ENCODE data around the gene ZBTB42. TPM values are rescaled to one million over a fixed set of nuclear protein-coding genes. Genes with fewer than 3 reads are reported as not detected.

The ZBTB42 gene
- total RNA-seq, 2 experiments from 2014 or later: 1.3 to 1.6 TPM

DNA sequence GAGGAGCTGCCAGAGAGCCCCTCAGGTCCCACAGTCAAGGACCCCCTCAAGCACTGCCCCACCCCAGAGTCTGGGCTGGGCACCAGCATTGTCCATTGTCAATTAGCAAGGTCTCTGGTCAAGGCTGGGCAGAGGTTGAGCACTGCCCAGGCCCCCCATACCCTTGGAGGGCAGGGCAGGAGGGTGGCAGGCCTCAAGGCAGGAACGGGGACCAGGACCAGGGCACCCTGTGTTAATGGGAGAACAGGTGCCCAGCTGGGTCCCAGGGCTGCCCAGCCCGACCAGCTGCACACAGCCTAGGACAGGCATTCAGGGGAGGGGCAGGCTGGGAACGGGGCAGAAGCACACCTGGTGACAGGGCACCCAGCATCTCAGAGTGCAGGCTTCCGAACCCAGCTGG, 29.5 kb upstream of the ZBTB42 start:
- no peak overlapping the region for H3K4me3 Mint-ChIP-seq
- no peak overlapping the region for H3K27ac Mint-ChIP-seq
- intact Hi-C loops (cut with micrococcal nuclease): no loop called here
- peaks cover 4% of the 10 kb centered on the region for H3K9me3 Mint-ChIP-seq
- H3K27me3 Mint-ChIP-seq (ENCODE audit: low read depth): no peaks in the 10 kb centered on the region
- peaks cover 19% of the 10 kb centered on the region for H3K36me3 Mint-ChIP-seq (ENCODE audit: low read depth)
- DNase-seq: no peak
- CTCF ChIA-PET: interaction anchor here (1.6 to 2.1 kb wide), 2 partner anchors 10 to 55 kb away, joined by 3 to 14 read pairs; no protein-coding TSS in a partner anchor
- H3K4me1 Mint-ChIP-seq (ENCODE audit: low read depth): peaks cover 7% of the 10 kb centered on the region

DNA sequence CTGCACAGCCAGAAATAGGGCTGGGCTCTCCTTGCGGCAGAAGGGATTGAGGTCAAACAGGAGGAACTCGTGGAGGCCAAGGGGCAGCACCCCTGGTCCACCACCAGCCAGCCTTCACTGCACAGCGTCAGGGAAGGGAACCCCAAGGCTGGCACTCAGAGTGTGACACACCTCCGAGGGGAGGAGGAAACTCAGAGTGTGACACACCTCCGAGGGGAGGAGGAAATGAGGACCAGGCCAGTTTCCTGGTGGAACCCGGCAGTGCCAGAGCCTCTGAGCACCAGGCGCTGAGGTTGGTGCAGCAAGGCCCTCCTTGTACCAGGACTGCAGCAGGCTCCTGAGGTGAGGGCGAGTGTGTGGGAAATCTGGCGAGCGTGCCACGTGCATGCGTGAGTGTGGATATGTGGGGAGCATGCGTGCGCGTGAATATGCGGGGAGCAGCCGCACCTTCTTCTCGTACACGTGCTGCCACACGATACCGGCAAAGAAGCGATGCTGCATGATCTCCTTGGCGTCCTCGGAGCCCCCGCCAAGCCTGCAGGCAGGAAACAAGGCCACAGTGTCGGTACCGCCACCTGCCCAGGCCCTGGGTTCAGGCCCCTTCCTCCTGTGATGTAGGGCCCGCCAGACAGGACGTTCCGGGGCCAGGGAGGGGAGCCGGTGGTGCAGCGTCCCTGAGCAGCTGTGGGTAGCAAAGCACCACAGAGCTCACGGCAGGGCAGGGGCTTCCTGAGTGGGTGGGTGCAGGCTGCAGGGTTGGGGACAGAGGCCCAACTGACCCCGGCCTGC, 28.8 kb upstream of the ZBTB42 start:
- H3K36me3 Mint-ChIP-seq (ENCODE audit: low read depth): peaks cover 20% of the 10 kb centered on the region
- H3K9me3 Mint-ChIP-seq: peaks cover 4% of the 10 kb centered on the region
- no peak overlapping the region for H3K27ac Mint-ChIP-seq
- DNase-seq: no peak
- H3K27me3 Mint-ChIP-seq (ENCODE audit: low read depth): no peaks in the 10 kb centered on the region
- peaks cover 7% of the 10 kb centered on the region for H3K4me1 Mint-ChIP-seq (ENCODE audit: low read depth)
- no peak overlapping the region for H3K4me3 Mint-ChIP-seq
- intact Hi-C loops (cut with micrococcal nuclease): no loop called here
- CTCF ChIA-PET: interaction anchor here (2.1 kb wide), 1 partner anchor 54 kb away, joined by 14 read pairs; no protein-coding TSS in a partner anchor

DNA sequence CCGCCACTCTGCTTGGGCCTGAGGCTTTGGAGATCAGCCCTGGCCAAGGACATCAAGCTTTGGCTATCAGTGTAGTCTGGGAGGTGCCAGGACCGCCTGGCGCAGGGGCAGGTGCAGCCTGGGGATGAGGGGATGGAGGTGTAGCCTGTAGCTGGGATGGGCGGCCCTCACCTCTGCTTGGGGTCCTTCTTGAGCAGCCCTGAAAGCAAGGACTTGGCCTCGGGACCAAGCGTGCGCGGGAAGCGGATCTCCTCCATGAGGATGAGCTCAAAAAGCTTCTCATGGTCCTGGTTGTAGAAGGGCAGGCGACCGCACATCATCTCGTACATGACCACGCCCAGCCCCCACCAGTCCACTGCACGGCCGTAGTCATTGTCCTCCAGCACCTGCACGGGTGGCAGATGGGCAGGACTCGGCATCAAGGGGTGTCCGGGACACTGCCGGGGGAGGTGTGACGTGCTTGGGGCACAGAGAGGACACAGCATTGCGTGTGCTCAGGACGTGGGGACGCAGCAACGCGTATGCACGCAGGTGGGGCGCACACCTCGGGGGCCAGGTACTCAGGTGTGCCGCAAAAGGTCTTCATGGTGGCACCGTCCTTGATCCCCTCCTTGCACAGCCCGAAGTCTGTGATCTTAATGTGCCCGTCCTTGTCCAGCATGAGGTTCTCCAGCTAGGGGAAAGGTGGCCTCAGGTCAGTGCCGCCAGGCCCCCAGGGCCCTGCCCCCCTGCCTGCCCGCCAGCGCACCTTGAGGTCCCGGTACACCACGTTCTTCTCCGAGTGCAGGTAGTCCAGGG, 28.0 kb upstream of the ZBTB42 start:
- Mint-ChIP-seq H3K27me3 (ENCODE audit: low read depth) (no peaks in the 10 kb centered on the region), H3K4me3 (no peak overlapping the region), H3K4me1 (ENCODE audit: low read depth) (peaks cover 7% of the 10 kb centered on the region), H3K9me3 (peaks cover 4% of the 10 kb centered on the region), H3K27ac (no peak overlapping the region), H3K36me3 (ENCODE audit: low read depth) (peaks cover 22% of the 10 kb centered on the region)
- CTCF ChIA-PET: no interaction called here
- intact Hi-C loops (cut with micrococcal nuclease): no loop called here
- DNase-seq: no peak

DNA sequence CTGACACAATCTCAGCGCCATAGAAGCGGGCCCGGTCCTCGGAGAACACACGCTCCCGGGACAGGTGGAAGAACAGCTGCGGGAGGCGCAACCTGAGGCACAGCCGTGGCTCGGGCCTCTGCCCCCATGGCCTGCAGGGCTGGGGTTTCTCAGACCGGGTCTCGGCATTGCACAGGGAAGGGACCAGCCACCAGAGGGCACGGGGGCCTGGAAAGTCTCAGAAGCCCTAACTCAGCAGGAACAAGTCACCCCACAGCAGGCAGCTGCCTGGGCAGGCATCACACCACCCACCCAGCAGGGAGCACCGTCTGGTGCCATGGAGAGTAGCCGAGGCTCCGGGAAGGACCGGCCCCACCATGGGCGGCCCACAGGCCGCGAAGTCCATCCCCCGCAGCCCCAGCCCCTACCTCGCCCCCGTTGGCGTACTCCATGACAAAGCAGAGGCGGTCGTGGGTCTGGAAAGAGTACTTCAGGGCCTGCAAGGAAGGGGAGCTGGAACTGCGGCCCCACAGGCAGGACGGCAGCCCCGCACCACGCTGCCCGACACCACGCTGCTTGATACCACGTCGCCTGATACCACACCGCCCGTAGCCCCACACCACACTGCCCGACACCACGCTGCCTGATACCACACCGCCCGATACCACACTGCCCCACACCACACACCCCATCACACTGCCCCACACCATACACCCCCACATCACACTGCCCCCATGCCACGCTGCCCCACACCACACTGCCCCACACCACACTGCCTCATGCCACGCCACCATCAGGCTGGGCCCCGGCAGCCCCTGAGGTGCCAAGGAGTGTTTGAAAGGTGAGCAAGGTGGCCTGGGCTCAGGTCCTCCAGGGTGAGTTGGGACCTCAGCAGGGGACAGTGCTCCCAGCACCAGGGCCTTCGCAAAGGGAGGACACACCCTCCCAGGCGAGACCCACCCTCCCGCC, 27.1 kb upstream of the ZBTB42 start:
- Mint-ChIP-seq H3K9me3 (peaks cover 4% of the 10 kb centered on the region), H3K36me3 (ENCODE audit: low read depth) (peaks cover 22% of the 10 kb centered on the region), H3K4me3 (no peak overlapping the region), H3K4me1 (ENCODE audit: low read depth) (peaks cover 6% of the 10 kb centered on the region), H3K27me3 (ENCODE audit: low read depth) (no peaks in the 10 kb centered on the region), H3K27ac (no peak overlapping the region)
- intact Hi-C loops (cut with micrococcal nuclease): no loop called here
- CTCF ChIA-PET: interaction anchor here (0.6 kb wide), 1 partner anchor 15 kb away, joined by 3 read pairs; no protein-coding TSS in a partner anchor
- no peak for DNase-seq

DNA sequence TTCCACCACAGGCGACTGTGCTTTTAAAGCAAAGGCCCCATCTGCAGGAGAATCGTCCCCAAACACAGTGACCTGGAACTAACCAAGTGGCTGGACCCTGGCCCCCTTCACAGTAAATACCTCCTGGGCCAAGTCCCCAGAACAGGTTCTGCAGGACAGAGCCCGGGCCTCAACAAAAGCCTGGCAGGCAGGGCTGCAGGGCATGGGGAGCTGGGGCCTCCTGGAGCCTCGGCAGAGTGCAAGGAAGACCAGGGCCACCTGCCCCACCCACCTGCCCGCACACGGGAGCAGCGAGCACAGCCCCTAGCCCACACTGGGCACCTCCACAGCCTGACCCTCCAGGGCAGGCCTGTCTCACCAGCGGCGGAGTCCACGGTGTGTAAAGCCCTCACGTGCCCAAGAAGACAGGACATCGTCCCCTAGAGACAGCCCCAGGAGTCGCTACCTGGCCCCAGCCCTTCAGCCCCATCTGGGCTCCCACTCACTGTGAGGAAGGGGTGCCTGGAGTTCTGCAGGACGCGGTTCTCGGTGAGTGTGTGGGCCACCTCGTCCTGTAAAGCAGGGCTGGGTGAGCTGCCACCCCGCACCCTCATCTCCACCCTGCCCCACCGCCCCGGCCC, 26.3 kb upstream of the ZBTB42 start:
- CTCF ChIA-PET: interaction anchor here (0.6 kb wide), 1 partner anchor 15 kb away, joined by 3 read pairs; no protein-coding TSS in a partner anchor

DNA sequence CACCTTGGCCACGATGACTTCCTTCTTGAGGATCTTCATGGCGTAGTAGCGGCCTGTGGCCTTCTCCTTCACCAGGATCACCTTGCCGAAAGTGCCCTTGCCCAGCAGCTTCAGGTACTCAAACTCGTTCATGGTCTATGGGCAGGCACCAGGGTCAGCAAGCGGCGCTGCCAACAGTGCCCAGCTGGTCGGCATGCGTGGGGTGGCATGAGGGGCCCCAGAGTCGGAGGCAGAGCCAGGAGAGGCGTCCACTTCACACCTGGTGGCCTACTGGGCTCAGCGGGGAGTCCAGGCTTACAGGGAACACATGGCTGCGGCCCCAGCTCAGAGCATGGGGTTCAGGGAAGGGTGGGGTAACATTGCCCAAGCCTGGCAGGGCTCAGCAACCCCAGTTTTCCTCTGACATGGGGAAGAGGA, 25.8 kb upstream of the ZBTB42 start:
- Mint-ChIP-seq H3K9me3 (peaks cover 4% of the 10 kb centered on the region), H3K36me3 (ENCODE audit: low read depth) (peaks cover 20% of the 10 kb centered on the region), H3K4me1 (ENCODE audit: low read depth) (no peaks in the 10 kb centered on the region), H3K27ac (no peak overlapping the region), H3K27me3 (ENCODE audit: low read depth) (no peaks in the 10 kb centered on the region), H3K4me3 (no peak overlapping the region)
- intact Hi-C loops (cut with micrococcal nuclease): no loop called here
- DNase-seq: no peak
- CTCF ChIA-PET: no interaction called here

More for the DNA sequence above, 26.3 kb upstream of the ZBTB42 start:
- Mint-ChIP-seq H3K27ac (no peak overlapping the region), H3K4me3 (no peak overlapping the region), H3K9me3 (peaks cover 4% of the 10 kb centered on the region), H3K4me1 (ENCODE audit: low read depth) (peaks cover 1% of the 10 kb centered on the region), H3K27me3 (ENCODE audit: low read depth) (no peaks in the 10 kb centered on the region), H3K36me3 (ENCODE audit: low read depth) (peaks cover 20% of the 10 kb centered on the region)
- intact Hi-C loops (cut with micrococcal nuclease): no loop called here
- no peak for DNase-seq

DNA sequence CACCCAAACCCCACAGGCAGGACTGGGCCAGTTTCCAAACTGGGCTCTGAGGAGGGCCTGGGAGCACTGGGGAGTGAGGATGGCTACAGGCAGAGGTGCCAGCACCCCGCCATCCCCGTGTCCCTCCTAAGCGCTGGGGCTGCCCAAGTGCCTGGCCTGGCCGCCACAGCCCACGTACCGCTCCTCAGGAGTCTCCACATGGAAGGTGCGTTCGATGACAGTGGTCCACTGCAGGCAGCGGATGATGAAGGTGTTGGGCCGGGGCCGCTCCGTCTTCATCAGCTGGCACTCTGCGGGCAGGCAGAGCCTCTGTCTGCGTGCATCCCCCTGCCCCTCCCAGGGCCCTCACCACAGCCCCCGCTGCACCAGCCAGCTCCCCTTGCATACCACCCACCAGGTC, 24.4 kb upstream of the ZBTB42 start:
- Mint-ChIP-seq H3K27ac (no peak overlapping the region), H3K27me3 (ENCODE audit: low read depth) (no peaks in the 10 kb centered on the region), H3K4me1 (ENCODE audit: low read depth) (no peaks in the 10 kb centered on the region), H3K9me3 (no peaks in the 10 kb centered on the region), H3K4me3 (no peak overlapping the region), H3K36me3 (ENCODE audit: low read depth) (peaks cover 11% of the 10 kb centered on the region)
- no peak for DNase-seq
- intact Hi-C loops (cut with micrococcal nuclease): no loop called here
- CTCF ChIA-PET: interaction anchor here (1.5 kb wide), 1 partner anchor 51 kb away, joined by 3 read pairs; no protein-coding TSS in a partner anchor

DNA sequence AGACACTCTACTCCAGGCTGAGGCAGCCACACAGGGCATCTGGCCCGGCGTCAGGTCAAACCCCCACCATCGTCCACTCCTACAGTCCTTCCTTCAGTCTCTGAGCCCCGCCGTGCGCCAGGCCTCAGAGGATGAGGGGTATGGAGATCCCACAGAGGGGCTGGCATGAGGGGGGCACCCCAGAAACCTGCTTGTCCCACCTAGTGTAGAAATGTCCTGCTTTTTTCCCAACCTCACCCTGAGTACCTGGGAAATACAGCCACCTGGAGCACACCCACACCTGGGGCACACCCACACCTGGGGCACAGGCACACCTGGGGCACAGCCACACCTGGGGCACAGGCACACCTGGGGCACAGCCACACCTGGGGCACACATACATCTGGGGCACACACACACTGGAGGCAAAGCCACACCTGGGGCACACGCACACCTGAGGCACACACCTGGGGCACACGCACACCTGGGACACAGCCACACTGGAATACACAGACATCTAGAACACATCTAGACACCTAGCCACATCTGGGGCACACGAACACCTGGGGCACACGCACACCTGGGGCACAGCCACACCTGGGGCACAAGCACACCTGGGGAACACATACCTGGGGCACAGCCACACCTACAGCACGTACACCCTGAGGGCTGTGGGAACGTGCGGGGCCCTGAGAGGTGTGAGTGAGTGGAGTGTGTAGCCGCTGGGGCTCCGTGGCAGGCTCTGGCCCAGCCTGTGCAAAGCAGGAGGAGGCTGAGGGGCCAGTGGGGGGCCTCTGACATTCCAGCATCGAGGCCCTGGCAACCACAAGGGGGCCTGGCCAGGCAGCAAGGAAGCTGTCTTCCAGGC, 23.7 kb upstream of the ZBTB42 start:
- no peak for DNase-seq
- intact Hi-C loops (cut with micrococcal nuclease): no loop called here
- H3K9me3 Mint-ChIP-seq: no peaks in the 10 kb centered on the region
- H3K27me3 Mint-ChIP-seq (ENCODE audit: low read depth): no peaks in the 10 kb centered on the region
- no peak overlapping the region for H3K4me3 Mint-ChIP-seq
- no peaks in the 10 kb centered on the region for H3K4me1 Mint-ChIP-seq (ENCODE audit: low read depth)
- H3K27ac Mint-ChIP-seq: no peak overlapping the region
- CTCF ChIA-PET: interaction anchor here (0.9 to 1.5 kb wide), 2 partner anchors 9 to 50 kb away, joined by 3 read pairs; no protein-coding TSS in a partner anchor
- peaks cover 5% of the 10 kb centered on the region for H3K36me3 Mint-ChIP-seq (ENCODE audit: low read depth)

DNA sequence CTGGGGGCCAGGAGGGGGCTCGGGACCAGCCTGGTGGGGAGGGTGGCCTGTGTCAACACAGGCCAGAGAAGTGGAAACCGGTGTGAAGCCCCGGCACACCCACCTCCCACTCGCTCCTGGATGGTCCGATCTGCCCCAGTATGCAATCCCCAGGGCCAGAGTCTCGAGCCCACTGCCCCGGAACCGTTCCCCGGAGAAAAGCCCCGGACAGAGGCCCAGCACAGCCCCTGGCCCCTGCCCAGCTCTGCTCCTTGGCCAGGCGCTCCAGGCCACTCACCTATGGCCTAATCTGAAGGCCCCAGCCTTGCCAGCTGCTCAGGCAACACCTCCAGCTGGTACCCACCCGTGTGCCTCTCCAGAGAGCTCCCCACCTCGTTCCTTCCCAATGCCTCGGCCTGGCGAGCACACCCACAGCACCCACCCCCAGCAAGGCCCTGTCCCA, 23.1 kb upstream of the ZBTB42 start:
- no peak for DNase-seq
- Mint-ChIP-seq H3K4me3 (no peak overlapping the region), H3K36me3 (ENCODE audit: low read depth) (peaks cover 4% of the 10 kb centered on the region), H3K4me1 (ENCODE audit: low read depth) (no peaks in the 10 kb centered on the region), H3K27me3 (ENCODE audit: low read depth) (no peaks in the 10 kb centered on the region), H3K9me3 (no peaks in the 10 kb centered on the region), H3K27ac (no peak overlapping the region)
- intact Hi-C loops (cut with micrococcal nuclease): no loop called here
- CTCF ChIA-PET: interaction anchor here (0.9 kb wide), 1 partner anchor 9 kb away, joined by 3 read pairs; no protein-coding TSS in a partner anchor

DNA sequence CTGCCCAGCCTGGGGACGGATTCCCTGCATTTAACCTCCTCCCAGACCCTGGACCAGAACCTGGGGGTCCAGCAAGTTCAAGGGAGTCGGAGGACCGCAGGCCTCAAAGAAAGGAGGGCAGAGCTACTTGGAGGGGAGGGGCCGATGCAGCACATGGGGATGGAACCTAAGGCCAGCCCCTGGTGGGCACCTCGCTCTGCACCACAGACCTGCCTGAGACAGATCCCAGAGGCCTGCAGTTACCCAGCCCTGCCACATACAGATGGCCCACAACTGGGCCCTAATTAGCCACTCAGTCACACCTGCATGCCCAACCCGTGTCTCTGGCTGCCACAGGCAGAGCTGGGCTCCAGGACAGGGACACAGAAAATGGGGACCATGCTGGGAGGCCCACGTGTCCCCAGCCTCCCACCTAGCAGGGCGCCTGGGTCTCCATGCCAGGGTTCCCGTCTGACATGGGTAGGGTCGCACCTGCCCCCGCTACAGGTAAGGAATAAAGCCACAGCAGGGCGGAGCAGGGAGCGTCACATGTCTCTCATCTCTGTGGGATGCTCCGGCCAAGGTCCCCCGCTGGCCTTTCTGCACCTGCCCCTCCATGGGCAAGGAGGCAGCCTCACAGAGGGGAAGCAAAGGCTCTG, 22.1 kb upstream of the ZBTB42 start:
- CTCF ChIA-PET: no interaction called here
- Mint-ChIP-seq H3K4me3 (no peak overlapping the region), H3K9me3 (no peaks in the 10 kb centered on the region), H3K27ac (no peak overlapping the region), H3K27me3 (ENCODE audit: low read depth) (no peaks in the 10 kb centered on the region), H3K36me3 (ENCODE audit: low read depth) (peaks cover 4% of the 10 kb centered on the region), H3K4me1 (ENCODE audit: low read depth) (no peaks in the 10 kb centered on the region)
- DNase-seq: no peak
- intact Hi-C loops (cut with micrococcal nuclease): no loop called here

Data from activated naive CD4-positive, alpha-beta T cell treated with anti-CD3 and anti-CD28 coated beads for 36 hours (primary cell).